ENCODE measurements around the gene COPZ1.

Gene COPZ1

GRCh38 chr12:54398995-54399793 lies 74.3 kb downstream of the COPZ1 start:
- peak; percentile 41 for DNase-seq

DNA sequence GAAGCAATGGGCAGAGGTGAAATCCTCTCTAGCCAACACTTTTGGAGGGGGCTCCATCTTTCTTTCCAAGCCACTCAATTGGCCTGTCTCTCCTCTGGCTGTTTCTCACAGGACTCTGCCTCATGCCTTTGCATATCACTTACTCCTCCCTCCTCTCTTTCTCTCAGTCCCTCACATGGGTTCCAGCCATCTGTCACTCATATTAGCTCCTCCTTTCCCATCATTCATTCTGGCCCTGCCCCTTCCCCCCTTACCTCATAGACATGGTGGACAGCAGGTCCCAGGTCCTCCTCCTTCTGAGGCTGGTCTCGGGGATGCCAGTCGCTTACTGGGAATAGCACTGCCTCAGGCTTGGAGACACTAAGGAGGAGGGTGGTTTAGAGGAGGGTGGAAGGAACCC lies 76.2 kb downstream of the COPZ1 start:
- no peak for DNase-seq
